HL-60 (cell line): ENCODE measurements around the gene BCL11B.

Experiments
- DNase-seq, 2 experiments: peaks; one replicate each; pipeline ENCODE4 v3.0.0-alpha.2; 2010 to 2020; ENCODE audit warnings: low read depth in 1 of 2, low spot score in 1 of 2
- H3K27ac ChIP-seq: fragments of 250-450 bp; sonication (Bioruptor Pico); replicated peaks from 2 replicates; pipeline ENCODE4 v1.5.1; 2020; ENCODE audit warnings: mild to moderate bottlenecking, moderate library complexity
- H3K27me3 ChIP-seq: fragments of 250-450 bp; sonication (Bioruptor Pico); 2 replicates; pipeline ENCODE4 v1.5.1; 2021; ENCODE audit warnings: mild to moderate bottlenecking, moderate library complexity; ENCODE audit not compliant: insufficient read depth, poor library complexity, severe bottlenecking
- H3K4me3 ChIP-seq: replicated peaks from 2 replicates; pipeline ENCODE4 v1.5.1; 2011; ENCODE audit warnings: mild to moderate bottlenecking, control low read depth, low read length; ENCODE audit not compliant: insufficient read depth
- CTCF ChIP-seq: IDR thresholded peaks from one replicate; pipeline ENCODE4 v1.5.1; 2011; ENCODE audit warnings: low read length, control low read depth, inconsistent platforms; ENCODE audit not compliant: insufficient read depth
- GABPA ChIP-seq: IDR thresholded peaks from 2 replicates; pipeline ENCODE4 v1.6.1; 2012; ENCODE audit warnings: low read depth
- POLR2AphosphoS5 ChIP-seq: IDR thresholded peaks from 2 replicates; pipeline ENCODE4 v1.6.1; 2012; ENCODE audit warnings: low read depth
- REST ChIP-seq: IDR thresholded peaks from 2 replicates; pipeline ENCODE4 v1.6.1; 2012; ENCODE audit warnings: low read depth; ENCODE audit not compliant: insufficient replicate concordance
- SPI1 ChIP-seq: IDR thresholded peaks from 2 replicates; pipeline ENCODE4 v1.6.1; 2012; ENCODE audit warnings: low read depth, mild to moderate bottlenecking, borderline replicate concordance

BCL11B gene

GRCh38 chr14:99253890-99254289 is 18.1 kb downstream of the BCL11B start:
- H3K4me3 ChIP-seq = no peak overlapping the region
- H3K27ac ChIP-seq = no peak overlapping the region
- TF ChIP-seq REST (no peak), GABPA (no peak), CTCF (no peak), SPI1 (no peak), POLR2AphosphoS5 (no peak)
- H3K27me3 ChIP-seq = peaks cover 18% of the 10 kb centered on the region
- DNase-seq = no peak

- Histone ChIP-seq H3K27ac (no peak overlapping the region), H3K4me3 (no peak overlapping the region), H3K27me3 (peaks cover 20% of the 10 kb centered on the region)
- TF ChIP-seq REST = no peak
- TF ChIP-seq GABPA = no peak
- TF ChIP-seq SPI1 = no peak
- no peak for TF ChIP-seq CTCF
- no peak for TF ChIP-seq POLR2AphosphoS5
- no peak for DNase-seq
Measured at GRCh38 chr14:99252940-99253868, 18.8 kb downstream of the BCL11B start.

- H3K4me3 ChIP-seq = no peak overlapping the region
- H3K27ac ChIP-seq = no peak overlapping the region
- peaks cover 19% of the 10 kb centered on the region for H3K27me3 ChIP-seq
- DNase-seq = no peak
- TF ChIP-seq SPI1 = no peak
- TF ChIP-seq GABPA = no peak
- TF ChIP-seq POLR2AphosphoS5 = no peak
- TF ChIP-seq REST = no peak
- TF ChIP-seq CTCF = no peak
Measured at GRCh38 chr14:99252443-99252939, 19.5 kb downstream of the BCL11B start.
